H4 (cell line): ENCODE results near the gene MAML2. TPM values are rescaled to one million over a fixed set of nuclear protein-coding genes. Genes with fewer than 3 reads are reported as not detected.

Source experiments
- DNase-seq: peaks from one replicate; pipeline ENCODE4 v3.0.0-alpha.2; 2015; ENCODE audit warnings: low spot score
- total RNA-seq: library from RNA; depleted of rRNA; stranded (reverse); fragments of >200 nt; shearing (Covaris generic); gene quantifications from 2 replicates; pipeline ENCODE4 v1.2.3, GENCODE V29; 2014

The MAML2 gene
- total RNA-seq, 1 experiment from 2014 or later = 4.3 TPM

DNA sequence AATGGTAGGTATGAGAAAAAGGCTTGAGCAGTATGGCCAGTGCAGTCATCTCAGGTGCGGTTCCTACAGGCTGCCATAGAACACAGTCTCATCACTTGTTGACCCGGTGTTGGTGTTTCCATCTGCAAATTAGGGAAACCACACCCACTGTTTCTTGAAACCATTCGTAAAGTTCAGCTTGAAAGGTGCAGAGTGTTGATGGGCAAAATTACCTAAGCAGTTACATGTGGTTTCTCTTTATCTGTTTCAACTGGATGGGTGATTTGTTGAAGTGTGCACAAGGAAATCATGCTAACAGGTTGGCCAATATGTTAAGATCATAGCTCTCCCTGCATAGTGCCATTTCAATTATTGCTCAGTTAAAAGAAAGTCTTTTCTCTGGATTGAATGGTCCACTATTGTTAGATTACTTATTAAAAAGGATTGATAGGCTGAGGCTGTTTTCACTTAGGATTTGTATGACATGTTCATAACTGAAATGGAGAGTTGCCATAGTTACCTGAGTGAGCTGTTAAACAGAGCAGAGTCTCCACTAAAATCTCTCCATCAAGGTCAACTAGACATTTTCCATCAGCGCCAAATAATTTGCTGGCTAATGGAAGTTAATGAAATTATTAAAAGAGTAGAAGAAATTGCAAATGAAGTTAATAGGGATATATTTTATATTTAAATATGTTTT, 215.9 kb downstream of the MAML2 start:
- no peak for DNase-seq

DNA sequence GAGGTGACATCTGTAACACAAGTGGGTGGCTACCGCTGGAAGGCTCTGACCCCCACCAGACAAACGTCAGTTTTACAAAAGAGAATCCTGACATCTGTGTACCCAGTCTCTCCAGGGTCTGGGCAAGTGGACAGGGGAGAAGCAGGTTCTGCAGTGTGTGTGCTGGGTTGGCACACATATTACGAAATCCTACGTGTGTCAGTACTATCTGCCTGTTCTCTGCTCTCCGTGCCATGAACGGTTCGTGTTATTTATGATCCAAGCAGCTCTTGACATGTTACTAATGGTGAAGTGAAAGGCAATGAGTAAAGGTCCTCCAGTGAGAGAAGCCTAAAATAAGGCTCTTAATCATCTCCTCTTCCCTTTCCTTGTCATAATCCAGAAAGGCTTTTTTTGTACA, 217.6 kb downstream of the MAML2 start:
- no peak for DNase-seq

DNA sequence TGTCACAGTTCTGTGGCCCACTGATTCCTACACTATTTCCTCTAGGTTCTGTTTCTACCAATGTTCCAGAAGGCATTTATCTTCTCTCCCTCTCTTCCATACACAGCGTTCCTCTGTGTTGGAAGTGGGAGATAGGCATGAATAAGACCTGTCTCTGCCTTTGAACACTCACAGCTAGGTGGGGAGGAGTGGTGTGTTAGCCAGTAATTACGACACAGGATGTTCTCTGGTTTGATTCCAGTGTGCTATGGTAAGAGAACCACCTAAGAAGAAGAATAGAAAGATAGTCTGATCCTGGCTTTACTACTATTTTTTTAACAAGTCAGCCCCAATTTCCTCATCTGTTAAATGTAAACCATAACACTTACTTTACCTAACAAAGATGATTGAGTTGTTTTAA, 218.8 kb downstream of the MAML2 start:
- no peak for DNase-seq

DNA sequence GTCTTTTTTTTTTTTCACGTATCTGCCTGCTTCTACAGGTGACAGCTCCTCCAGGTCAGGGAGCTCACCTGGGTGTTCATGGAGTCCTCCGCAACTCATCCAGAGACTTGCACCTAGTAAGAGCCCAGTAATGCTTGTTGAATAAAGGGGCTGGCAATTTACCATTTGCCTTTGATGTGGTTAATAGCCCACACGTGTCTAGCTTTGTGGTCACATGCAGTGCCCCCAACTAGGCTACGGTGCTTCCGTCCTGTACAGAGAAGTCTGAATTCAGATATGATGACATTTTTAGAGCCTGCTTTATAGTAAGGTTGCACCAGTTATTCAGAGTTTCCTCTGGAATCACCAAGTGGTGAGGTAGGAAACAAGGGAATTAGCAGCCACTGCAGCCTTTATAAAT, 219.7 kb downstream of the MAML2 start:
- no peak for DNase-seq

DNA sequence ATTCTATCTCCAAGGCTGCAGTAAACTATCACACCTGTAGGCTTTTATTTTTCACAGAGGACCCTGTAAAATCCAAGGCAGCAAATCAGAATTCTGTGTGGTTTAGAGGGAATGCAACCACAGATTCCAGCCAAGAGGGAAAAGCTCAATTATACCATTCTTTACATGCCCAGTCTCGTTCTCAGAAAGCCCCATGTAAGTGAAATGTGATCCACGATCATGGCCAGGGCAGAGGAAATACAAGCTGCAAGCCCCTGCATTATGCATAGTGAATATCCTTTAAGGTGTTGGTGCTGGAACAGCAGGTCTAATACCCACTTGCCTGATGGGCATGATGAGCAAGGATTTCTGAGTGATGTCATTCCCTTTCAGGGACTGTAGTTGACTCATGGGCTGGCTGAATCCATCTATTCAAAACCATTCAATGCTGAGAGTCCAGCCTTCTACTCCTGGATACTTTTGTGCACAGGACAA, 220.4 kb downstream of the MAML2 start:
- DNase-seq = peak; percentile 80

DNA sequence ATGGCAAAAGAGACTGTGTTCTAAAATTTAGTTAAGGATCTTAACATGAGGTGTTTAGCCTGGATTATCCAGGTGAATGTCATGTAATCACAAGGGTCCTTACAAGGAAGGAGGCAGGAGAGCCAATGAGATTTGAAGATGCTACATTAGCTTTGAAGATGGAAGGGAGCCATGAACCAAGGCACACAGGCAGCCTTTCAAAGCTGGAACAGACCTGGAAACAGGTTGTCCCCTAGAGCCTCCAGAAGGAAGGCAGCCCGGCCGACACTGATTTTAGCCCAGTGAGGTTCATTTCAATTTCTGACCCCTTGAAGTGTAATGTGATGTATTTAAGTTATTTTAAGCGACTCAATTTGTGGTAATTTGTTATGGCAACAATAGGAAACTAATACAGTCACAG, 223.8 kb downstream of the MAML2 start:
- no peak for DNase-seq

DNA sequence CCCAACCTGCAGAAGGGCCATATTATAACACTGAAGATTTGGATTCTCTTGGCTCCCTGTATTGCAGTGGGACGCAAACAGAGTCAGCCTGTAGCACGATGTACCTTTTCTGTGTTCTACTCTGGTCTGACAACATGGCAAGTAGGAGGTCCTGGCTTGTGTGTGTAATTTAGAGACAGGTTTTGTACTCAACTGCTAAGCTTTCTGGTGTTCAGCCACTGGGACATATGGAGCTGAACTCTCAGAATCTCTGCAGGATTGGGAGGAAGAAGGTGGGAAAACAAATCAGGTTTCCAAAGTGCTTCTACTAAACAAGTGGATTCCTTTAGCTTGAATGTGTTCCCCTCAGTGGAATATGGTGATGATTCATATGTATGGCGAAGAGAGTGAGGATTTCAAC, 226.6 kb downstream of the MAML2 start:
- no peak for DNase-seq

DNA sequence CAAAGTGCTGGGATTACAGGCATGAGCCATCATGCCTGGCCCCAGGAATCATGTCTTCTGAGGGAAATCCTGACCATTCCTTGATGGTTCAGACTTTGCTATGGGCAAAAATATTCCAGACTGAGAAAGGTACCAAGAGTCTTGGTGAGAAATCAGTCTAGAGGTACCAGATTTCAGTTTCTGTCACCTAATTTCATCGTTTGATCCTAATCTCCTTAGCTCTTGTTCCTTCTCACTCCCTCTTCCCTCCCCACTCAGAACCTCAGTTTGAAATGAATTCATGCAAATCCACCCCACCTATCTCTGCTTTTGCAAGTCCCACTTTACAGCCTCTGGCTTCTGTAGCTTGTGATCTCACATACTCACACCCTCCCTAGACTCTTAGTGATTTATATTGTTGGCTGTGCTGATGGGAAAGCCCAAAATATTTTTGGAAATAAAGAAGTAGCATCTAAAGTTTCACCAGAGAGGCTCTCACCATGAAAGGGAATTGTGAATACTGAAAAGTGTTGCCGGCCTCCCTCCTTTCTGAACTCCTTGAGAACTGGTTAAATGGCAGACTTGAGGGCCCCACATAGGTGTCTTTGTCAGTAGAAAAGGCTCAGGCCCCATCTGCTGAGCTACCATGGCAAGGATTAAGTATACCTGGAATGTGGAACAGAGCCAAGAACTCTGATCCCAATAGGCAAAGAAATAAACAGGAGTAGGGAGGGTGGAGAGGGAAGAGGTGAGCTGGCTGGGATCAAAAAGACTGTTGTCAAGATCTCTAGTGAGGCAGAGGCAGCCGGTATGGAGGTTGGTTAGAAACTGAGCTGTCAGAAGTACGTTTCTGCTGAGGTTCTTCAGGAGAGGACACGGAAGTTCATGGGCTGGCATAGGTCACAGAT, 228.6 kb downstream of the MAML2 start:
- no peak for DNase-seq

DNA sequence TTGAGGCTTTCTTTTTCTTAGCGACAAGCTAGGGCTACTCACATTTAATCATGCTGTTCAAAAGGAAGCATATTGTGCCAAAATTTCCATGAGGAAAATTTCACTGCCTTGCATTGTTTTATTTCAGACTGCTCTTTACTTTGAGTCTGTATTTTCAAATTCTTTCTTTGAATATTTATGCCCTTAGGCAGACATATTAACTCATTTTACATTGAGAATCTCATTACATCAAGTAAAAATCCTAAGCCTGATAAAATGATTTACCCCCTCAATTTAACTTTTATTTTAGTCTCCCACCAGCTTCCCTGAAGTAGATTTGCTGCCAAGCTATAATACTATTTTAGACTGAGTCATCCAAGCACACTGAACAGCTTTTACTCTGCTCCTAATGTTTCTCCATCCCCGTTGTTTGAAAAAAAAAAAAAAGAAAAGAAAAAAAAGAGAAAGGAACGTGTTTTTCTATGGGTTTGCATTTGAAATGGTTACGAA, 229.8 kb downstream of the MAML2 start:
- DNase-seq = peak; percentile 11

DNA sequence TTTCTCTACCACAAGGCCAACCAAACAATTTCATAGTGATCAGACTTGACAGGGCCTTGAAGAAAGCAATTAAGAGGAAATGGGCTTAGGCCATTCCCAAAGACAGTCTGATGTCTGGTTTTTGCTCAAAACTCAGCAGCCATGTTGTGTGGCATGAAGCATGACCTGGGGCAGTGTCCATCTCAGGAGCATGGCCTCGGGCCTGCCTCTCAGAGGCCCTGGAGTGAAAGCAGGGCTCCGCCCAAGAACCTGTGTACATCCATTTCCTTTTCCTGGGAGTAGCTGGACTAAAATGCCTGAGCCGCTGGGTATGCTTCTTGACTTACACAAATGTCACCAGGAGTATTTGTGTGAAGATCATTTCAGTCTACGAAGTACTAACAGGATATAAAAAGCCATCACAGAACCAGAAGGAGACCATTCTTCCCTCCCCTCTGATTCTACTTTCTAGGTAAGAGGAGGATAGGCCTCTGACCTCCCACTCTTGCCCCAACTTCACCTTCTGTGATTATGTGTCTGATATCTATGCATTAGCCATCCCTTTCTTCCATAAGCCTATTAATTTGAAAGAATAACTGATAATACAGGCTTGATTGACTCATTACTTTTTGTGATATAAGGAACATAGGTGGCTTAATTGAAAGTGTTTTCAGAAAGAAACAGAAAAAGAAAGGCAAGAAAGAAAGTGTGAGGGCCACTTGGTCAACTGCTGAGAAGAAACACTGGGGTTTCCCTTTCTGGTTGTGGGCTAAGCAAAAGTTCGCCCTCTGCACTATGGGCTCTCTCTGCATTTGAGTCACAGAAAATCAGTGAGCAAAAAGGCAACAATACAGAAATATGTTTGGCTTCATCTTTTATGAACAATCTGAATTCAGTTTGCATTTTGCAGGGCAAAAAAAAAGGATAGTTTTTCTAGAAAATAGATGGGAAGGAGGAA, 230.5 kb downstream of the MAML2 start:
- no peak for DNase-seq

DNA sequence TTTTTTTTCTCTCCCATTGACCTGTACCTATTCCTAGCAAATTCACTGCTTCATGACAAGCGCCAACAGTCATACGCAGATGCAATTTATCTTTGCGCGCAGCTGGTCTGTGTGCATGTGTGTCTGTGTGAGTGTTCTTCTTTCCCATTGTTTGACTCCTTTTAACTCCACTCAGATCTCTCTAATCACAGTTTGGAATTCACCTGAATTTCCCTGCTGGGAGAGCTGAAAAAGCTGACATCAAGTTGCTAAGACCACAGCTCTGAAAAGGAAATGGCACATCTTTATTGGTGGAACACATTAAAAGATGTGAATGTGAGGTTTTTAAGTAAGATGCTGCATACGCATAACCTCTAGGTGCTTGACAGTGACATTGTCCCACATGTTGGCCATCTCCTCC, 231.7 kb downstream of the MAML2 start:
- no peak for DNase-seq

DNA sequence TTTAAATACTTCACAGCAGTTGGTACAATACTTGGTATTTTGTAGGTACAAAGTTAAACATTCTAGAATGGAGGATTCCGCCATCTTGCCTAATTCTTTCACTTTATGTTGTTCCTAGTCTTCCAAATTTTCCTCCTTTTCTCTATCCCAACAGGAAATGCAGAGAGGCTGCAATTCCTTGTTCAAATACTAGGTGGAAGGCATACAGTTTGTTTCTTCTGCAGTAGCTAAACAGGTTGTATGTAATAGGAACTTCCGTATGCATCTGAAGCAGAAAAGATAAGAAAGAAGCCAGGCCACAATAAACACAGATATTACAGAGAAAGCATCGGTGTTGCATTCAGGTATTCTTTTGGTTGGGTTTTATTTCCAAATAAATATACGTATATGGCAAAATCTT, 232.7 kb downstream of the MAML2 start:
- DNase-seq = no peak

DNA sequence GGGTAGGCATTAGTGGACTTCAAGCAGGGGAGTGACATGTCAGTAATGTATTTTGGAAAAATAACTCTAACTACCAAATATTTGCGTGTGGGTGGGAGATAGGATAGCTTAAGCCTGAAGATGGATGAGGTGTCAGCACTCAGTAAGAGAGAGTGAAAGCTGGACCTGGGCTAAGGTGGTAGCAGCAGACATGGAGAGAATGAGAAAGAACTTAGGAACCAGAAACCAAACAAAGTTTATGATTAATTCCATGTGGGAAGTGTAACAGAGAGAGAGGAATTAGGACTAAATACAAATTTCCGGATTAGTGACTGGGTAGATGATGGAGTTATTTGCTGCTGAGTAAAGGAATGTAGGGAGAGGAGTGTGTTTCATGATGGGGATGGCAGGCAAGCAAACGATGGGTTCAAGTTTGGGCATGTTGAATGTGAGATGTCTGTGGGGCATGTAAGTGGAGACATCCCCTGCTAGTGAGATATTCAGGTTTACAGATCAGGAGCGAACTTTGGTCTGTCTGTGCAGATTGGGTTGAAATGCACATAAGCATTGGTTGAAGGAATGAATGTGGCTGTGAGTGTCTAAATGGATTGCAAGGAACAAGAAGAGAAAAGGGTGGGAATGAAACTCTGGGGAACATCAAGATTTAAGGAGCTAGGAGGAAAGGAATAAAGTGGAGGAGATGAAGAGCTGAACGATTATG, 233.5 kb downstream of the MAML2 start:
- no peak for DNase-seq

DNA sequence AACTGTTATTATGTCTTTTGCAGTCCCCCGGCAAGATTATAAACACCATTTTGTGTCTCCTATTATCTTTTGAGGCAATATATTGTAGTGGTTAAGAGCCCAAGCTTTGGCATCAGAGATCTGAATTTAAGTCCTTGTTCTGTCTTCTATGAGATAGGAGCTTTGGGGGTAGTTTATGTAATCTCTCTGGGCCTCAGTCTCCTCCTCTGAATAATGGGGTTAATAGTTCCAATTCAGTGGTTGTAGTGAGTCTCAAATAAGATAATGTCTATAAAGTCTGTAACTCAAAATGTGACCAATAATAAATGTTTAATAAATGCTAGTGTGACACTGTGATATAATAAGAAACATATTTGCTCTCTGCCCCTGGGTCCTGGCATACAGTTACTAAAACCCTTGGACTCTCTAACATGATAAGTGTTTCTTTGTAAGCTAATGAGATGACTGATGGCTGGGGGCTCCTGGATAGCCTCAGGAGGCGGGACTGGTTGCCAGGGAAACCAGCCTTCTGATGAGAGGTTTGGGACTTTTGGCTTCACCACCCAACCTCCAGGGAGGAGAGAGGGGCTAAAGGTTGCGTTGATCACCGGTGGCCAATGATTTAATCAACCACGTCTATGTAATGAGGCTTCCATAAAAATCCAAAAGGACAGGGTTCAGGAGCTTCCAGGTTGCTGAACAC, 235.7 kb downstream of the MAML2 start:
- DNase-seq = no peak

DNA sequence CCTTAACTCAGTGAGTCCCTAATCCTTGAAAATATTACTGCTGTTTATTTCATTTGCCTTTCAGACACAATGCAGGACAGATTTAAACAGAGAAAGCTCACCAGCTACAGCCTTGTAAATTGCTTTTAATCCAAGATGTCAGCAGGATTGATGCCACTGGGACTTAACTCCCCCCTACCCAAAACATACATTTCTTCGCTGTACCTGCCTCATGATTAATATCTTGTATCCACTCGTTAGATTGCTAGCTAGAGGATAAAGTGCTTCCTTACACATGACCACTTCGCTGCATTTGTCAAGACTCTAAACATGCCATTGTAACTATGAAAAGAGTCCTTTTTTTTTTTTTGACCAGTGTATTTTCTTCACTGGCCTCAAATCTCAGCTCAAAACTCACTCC, 236.3 kb downstream of the MAML2 start:
- no peak for DNase-seq

DNA sequence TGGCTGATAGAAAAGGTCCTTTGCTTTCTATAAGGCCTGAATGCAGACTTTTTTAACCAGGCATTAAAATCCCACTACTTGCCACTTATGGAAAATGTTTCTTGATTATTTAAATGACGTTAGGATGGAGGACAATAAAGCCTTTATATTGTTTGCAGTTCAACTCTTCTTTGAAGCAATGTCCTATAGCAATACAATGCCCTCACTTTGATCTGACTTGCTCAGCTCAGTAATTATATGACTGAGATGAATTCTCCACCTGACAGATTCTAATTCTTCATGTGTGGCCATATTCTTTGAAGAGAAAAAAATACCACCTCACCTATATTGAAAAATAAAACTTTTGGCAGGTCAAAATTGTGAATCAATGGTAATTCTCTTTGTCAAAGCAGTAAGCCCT, 237.1 kb downstream of the MAML2 start:
- no peak for DNase-seq

DNA sequence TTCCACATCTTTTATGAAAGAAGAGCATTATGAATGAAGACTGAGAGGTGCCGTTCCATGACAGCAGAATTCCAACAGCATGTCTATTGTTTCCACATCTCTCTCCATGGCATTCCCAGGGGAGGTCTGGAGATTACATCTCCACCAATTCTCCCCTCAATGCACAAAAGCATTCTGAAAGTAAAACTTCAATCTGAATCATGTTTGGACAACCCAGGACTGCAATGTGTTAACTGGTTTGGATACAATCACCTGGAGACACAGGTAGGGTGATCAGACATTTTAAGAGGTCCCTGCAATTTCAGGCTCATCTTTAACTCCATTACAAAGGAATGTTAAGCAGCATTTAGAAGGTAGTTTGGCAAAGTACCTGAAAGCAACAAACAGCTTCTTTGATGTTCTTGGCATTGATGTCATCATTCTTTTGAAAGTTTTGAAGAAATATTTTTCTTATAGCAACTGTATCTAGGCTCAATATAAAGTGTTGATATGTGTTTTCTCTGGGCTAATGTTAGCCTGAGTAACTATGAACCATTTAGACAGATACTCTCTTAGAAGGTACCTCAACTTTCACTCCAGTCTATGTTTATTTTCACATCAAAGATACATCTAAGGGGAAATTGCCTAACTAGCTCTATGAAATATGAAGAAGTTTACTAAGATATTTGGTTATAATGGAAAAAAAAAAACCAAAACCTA, 237.6 kb downstream of the MAML2 start:
- DNase-seq = no peak

DNA sequence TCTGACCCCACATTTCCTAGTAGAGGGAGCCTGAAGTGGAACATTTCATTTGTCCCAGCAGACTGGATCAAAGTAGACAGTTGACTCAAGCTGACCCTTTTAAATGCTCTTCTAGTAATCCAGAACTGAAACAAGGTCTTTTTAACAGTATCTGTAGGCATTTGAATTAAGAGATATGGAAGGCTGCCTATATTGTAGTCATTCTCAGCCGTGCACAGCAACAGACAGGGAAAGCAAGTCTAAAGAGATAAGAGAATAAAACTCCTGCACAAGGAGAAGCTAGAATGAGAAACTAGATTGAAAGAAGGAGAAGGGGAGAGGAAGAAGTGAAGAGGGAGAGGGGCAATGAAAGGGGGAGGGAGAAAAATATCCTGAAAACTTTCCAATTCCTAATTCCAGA, 238.5 kb downstream of the MAML2 start:
- no peak for DNase-seq

DNA sequence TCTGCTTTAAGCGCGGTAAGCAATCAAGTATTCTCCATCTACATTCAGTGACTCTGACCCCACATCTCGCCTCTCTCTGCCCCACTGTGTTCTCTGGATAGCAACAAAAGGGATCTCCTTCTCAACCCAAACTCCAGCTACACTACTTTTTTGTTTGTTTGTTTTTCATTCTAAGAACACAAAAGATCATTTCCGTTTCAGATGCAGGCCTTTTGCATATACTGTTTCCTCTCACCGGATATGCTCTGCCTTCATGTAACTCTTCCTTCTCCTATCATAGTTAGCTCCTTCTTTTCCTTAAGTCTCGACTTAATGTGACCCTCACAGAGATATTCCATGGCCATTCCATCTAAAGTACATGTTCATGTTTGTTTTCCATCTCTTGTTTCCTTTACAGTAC, 239.3 kb downstream of the MAML2 start:
- no peak for DNase-seq

DNA sequence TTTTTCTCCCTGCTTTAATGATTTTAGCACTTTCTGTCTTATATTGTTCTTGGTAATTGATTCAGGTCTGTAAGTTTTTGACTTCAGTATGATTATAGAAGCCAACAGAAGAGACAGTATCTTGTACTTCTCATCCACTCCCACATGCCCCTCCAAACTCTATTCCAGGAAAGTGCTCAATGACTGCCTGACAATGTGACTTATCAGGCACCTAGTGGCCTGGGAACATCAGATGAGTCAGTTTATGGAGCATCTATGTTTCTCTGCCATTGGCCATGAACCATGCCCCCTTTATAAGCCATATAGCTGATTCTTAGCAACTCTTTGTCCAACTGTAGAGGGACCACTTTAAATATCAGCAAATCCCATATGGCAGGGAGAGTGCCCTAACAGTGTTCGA, 239.9 kb downstream of the MAML2 start:
- no peak for DNase-seq
